ENCODE results near the gene PMVK.
A peak's percentile ranks its signal among the peaks of the same experiment; 100 is the strongest.

The PMVK gene

DNA sequence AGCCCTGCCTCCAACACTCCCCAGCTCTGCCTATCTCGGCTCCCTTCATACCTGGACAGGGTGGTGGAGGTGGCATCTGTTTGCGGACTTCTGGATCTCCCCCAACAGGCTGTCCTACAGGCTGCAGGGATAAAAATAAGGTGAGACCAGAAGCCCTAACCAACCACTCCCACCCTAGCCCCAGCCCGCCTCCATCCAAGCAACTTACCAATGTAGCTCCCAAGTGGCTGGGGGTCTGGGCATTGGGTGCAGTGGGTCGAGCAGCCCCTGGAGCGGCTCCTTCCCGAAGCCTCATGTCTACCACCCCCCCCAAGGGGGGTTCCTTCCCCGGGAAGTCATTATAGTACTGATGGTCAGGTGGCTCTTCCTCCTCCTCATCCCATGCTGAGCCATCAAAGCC is 29.6 kb upstream of the PMVK start:
- DNase-seq: no peak

DNA sequence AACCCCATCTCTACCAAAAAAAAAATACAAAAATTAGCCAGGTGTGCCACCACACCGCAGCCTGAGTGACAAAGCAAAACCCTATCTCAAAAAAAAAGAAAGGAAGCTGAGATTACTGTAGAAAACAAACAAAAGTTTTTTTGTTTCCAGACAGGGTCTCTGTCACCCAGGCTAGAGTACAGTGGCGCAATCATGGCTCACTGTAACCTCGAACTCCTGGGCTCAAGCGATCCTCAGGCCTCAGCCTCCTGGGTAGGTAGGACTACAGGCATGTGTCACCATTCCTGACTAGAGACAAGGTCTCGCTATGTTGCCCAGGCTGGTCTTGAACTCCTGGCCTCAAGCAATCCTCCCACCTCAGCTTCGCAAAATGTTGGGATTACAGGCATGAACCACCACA is 27.8 kb upstream of the PMVK start:
- DNase-seq: no peak

DNA sequence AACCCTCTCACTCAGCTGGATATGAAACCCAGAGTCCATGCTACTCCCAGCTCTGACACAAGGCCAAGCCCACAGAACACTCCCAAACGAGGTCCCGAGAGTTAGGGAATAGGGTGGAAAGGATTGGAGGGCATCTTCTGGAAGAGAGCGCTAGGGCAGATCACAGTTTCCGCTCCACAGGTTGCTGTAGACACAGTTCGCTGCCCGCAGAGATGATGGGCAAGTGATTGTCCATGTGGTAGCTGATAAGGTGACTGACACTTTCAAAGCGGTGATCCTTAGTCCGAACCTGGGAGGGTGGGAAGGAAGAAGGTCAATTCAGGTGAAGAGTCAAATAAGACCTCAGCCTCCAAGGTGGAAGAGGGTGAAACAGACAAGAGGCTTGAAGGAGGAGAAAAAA is 27.1 kb upstream of the PMVK start:
- no peak for DNase-seq

DNA sequence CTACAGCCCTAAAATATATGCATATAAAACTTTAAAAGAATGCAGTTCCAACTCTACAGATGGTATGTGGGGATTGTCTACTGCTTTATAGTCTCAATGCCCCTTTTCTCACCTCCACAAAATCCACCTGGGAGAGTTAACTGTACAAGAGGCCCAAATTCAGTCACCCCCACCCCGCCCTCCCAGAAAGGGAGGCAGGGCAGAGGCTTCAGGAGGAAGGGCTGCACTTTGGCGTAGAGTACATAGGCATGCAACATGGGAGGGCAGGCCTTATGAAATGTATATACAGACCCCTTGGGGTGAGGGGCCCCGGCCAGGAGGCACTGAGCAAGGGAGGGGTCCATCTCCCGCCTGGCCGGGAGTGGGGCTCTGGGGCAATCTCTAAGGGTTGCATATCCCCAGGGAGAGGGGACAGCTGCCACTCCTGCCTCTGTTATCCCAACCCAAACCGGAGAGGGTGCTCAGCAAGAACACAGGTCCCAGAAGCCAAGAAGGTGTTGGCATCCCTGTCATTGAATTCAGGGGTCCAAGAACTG is 26.3 kb upstream of the PMVK start:
- no peak for DNase-seq

DNA sequence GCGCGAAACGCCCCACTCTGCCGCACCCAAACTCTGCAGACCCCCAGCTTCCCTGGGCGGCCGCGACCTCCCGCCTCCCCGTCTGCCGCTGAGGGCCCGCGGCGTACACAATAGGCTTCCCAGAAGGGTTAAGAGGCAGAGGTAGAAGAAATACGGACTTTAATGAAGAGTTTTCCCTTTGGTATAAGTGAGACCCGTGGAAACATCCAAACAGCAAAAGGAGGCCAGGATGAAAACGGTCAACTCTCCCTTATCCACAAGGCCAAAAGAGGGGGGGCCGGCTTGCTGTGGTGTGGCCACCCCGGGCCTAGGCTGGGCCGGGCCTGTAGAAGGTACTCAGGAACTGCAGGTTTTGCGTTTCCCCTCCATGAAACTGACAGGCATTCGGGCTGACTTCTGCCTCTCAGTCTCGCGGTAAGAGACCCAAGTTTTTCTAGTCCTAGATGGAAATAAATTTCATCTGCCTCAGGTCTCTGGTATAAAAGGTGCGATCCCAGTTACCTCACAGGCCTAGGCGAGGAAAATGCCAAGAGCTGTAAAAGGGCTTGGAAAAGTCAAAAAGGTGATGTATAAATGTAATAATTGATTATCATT is 25.7 kb upstream of the PMVK start:
- DNase-seq: peak; percentile 54 to 56

DNA sequence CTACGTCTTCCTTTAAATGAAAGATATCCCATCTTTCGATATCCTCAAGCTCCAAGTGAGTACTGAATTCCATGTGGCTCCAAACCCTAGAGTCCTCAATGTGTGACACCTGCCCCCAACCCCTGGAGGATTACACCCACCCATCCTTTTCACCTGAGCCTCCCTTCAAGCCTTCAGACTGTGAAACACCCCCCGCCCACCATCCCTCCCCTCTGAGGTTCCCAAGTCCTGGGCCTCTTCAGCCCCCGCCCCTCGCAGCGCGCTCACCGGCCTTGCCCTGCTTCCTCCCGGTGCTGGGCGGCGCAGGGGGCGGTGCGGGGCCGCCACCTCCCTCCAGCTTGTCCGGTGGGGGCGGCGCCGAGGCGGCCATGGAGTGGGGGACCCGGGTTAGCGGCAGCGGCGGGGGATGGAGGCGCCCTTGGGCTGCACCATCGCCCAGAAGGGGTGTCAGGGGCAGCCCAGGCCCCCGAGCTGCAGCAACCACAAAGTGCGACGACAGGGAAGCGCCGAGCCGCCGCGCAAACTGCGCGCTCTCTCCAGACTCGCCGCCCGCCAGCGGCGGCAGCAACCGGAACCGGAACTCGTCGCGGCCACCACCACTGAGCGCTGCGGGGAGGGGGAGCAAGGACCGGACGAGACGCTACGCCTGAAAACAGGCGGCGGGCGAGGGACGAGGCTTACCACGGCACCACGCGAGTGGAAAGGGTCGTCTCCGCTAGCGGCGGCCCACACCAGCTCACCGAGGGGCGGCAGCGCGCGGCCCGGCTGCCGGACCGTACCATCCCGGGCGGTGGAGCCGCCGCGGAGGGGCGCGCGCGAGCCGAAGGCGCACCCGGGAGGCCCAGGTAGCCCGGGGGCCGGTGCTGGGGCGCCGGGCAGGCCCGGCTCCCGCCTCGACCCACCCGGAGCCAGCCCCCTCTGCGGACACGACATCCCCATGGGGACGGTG is 25.0 kb upstream of the PMVK start, which contains the start of gene PYGO2:
TSS of gene PYGO2 (minus strand) at position 576 of the 949 bp plus-strand sequence. CDS start at position 370, 206 bp downstream.
- peak; percentile 69 to 76 for DNase-seq

DNA sequence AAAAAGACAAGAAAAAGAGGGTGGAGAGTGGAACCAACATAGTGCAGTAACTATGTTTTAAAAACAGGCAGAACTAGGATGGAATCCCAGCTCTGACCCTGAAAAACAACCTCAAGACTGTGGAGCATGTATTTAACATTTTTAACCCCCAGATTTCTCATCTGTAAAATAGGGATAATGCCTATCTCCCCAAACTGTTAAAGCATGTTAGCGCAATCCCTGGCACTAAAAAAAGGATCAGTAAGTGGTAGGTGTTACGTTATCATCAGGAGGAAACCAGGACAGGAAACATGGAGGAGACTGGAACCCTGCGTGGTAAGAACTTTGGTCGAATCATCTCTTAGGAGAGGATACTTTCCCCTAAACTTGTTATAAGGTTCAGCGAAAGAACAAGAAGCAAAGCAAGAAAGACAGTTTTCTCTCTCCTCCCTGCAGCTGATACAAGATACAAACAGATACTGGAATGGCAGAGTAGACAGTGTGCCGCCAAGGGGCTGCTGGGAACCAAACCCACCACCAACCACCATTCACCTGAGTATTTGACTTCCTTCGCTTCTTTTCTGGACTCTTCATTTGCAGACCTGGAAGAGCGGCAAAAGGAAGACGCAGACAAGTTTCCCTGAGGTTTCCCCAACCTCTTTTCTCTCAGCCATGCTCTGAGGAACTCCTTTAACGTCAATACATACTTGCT is 24.1 kb upstream of the PMVK start:
- DNase-seq: peak; percentile 35 to 67

DNA sequence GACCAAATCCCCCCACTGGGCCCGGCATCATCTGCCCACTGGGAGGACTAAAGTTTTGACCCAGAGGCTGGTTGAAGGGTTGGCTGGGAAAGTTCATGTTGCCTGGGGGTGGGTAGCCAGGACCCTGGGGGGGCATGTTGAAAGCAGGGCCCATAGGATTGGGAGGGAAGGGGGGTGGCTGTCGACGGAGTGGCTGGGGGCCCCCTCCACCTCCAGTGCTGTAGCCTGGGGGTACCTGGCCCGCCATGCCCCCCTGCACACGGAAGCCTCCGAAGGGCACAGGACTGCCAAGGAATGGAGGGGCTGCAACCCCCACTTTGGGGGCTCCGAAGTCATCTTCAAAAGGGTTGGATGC is 22.9 kb upstream of the PMVK start:
- no peak for DNase-seq

DNA sequence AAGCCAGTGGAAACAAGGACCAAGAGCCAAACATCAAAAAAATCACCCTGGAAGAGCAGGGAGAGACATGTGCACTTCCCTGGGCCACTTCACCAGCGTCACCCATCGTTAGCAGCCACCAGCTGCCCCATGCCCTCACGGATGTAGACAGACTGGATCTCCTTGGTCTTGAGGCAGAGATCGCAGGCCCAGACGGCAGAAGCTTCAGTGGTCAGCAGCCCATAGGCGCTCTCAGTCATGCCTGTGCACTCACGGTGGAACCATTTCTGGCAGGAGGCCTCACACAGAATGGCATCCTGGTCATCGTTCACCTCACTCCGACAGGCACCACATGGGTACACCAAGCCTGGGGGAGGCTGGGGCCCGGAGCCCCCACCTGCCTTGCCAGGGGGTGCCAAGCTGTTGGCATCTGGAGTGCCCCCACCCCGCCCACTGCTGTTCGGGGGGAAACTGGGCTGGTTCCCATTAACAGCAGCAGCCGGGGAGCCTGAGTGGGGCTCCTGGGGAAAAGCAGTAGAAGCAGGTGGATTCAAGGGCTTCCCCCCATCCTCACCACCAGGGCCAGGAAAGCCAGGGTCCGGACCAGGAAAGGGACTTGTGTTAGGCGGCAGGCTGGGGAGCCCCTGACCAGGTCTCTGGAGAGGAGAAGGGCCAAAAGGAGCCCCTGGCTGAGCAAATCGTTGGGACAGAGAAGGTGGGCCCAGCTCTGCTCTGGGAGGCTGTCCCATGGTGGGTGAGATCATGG is 22.3 kb upstream of the PMVK start:
- no peak for DNase-seq

DNA sequence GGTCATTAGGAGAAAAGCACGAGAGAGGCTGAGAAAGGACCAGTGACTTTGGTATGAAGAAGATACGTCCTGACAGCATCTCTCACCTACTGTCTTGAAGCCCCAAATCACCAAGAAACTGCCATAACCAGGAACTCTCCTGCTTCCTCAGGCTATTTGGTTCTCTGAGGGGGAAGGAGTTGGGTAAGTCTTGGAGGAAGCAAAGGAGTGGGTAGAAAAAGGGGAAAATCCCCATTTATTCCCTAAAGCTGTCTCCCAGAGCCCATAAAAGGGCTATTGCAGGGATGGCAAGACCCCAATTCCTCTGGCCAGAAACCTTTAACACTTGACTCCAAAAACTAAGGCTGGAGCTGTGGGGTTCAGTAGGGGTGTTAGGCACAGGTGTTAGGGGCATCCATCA is 21.5 kb upstream of the PMVK start:
- no peak for DNase-seq

DNA sequence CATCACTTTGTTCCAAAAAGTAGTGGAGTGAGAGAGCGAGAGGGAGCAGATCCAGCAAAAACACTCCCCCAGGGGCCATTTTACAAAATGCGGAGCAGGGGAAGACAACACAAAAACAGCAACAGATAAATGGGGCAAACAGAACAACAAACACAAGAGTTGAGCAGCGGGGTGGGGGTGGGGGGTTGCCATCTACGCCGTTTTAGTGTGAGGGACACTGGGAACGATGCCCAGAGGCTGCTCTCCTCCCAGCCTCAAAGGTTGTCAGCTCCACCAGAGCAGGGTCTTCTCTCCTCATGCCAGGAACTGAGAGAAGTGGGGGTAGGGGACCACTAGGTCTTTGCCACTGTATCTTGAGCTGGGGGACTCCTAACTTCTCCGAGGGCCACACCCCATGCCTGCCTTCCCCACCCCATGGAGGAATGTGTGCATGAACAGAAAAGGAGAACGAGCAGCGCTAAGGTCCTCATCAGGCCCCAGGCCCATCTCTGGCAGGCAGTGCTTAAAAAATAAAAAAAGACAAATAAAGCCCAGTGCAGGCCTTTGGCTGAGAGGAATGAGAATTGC is 20.7 kb upstream of the PMVK start:
- DNase-seq: no peak

DNA sequence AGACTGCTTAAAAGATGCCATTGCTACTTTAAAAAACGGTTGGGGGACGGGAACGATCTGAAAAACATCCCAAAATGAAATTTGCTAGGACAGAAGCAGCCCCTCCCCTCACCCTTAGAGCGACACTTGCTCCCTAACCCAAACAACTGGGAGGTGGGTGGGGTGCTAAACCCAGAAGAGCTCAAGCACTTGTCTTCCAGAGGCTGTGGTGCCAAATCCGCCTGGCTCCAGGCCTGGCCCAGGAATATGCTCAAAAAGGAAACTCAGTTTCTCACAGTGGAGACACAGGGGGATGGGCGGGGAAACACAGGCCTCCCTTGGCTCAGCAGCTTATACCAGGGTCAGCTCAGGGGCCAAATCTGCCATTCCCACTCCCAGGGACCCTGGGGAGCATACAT is 20.0 kb upstream of the PMVK start:
- no peak for DNase-seq

DNA sequence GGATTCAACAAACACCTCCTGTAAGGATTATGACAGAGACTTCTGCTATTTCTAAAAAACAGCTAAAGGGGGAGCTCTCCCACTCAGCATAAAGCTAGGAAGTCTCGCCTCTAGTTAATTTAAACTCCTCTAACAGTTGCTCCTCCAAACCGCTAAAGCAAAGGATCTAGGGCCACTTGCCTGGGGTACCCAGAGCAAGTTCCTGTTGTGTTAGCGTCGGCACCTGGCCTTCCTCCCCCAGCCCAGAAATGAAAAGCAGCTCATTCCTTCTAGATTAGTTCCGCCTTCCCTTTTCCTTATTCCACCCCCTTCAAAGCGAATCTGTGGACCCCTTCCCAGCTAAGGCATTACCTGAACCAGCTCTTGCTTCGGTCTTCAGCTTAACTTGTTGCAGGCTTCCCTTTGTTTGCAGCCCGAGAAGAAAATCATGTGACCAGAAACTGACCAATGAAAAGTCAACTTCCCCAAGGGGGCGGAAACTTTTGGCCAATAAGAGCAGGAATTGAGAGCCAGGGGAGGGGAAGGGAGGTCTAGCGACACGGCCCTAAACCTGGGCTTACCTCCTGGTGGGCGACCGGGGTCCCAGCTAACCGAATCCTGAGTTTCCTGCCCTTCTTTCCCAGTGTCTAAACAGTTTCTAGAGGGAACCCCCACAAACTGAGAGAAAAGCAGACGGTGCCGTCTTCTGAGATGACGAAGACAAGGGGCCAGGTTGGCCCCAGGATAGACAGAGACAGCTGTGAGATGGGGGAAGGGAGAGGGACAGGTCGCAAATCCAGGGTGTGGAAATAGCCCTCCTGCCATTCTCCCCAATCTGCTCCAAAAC is 19.4 kb upstream of the PMVK start, which contains the start of gene PBXIP1:
TSS of gene PBXIP1 (minus strand) at position 382 of the 826 bp plus-strand sequence. CDS start 2,378 bp downstream, outside the sequence.
- peak; percentile 90 to 92 for DNase-seq

DNA sequence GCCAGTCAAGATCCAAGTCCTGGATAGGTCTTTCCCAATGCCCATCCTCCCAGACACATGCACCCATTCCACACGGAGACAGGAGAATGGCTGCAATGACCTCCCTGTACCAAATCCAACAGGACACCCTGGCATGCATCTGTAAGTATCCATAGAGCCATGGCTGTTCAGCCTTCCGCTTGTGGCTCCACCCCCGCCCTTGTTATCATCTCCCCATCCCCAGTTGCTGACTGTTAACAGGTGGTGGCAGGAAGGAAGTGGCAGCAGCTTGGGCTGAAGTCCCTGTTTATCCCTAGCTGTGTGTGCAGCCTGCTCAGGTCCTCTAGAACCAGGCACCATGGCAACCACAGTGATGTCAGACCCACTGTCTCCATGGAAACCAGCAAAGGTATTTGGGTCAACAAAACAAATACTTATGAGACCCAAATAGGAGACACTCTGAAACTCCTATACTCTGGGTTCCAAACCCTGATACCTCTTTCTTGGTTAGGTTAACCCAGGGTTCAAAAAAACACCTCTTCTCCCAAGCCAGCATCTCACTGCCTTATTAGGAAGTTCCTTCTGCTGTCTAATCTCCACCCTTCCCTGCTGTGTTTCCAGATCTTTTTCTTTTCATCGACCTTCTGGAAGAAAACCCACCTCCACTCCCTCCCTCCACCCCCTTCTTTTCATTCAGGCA is 18.7 kb upstream of the PMVK start:
- DNase-seq: peak; percentile 29 to 30

DNA sequence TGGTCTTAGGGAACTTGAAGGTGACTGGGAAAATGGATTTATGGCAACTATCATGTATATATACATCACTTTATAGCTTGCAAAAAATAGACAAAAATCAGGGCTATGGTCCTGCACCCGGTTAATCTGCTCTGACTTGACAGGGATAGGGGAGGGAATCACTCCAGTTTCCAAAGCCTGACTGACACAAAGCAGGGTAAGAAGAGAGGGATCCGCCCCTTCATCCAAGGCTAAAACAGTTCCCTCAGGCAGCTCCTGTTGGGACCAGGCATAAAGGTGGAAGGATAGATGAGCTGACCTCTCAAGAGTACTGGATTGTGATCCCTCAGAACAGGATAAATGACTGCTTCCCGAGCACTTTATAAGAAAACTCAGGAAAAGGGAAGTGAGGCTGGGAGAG is 18.0 kb upstream of the PMVK start:
- no peak for DNase-seq

DNA sequence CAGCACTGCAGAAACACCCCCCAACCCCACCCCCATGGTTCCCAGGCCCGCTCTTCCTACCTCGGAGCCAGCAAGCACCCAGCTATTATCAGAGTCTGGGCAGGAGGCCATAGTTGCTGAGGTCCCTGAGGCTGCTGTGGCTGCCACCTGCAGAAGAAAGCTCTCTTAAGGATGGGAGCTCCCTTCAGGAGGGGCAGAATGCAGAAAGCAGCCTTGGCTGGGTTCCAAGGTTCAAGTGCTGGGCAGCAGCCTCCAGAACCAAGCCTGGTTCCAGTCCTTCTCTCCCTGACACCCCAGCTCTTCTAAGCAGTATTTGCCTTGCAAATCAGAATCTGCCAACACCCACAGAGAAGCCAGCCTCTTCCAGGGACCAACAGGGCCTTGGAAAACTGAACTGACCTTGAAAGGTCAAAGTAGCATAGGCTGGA is 17.1 kb upstream of the PMVK start:
- no peak for DNase-seq

DNA sequence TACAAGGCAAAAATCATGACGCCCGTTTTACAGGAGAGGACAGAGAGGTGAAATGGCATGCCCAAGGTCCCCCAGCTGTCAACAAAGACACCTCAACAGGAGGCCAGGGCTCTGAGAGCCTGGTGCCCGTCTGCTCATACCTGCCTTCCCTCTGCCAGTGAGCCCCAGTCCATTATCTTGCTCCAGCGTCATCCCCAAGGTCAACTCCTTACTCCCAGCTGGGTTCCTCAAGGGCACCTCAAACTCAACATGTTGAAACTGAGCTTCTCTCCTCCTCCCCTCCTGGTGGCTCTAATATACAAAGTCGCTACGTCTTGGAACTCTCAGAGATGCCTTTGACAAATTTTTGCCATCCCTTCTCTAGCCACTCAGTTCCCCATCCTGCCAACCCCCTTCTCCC is 16.1 kb upstream of the PMVK start:
- DNase-seq: no peak

DNA sequence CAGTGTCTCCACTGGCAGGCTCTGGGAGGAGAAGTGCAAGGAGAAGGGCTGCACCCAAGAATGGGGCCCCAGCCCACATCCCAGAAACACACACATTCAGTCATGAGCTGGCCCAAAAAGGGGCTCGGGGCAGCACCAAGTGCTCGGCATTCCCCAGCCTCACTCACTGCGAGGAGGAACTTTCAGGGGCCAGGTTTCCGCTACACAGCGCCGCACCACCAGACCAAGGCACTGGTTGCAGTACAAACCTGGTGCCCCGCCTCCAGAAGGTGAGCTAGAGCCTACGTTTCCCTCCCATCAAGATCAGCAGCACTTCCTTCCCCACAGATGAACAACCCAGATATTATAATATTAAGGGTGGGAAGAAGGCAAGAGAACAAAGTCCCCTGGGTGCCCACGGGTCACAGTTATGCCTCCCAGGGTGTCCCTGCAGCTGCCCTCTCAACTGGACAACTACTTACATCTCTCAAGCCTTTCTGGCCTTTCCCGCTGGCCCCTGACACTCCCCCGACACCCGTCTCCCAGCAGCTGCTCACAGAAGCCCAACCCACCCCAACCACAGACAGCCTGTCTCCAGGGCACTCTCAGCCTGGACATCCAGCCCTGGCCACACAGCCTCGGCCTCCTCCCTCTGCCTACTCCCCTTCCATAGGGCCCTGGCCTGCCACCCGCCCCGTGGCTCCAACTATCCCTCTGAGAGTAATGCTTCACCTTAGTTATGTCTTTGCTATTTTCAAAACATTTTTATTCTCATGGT is 15.6 kb upstream of the PMVK start:
- no peak for DNase-seq

DNA sequence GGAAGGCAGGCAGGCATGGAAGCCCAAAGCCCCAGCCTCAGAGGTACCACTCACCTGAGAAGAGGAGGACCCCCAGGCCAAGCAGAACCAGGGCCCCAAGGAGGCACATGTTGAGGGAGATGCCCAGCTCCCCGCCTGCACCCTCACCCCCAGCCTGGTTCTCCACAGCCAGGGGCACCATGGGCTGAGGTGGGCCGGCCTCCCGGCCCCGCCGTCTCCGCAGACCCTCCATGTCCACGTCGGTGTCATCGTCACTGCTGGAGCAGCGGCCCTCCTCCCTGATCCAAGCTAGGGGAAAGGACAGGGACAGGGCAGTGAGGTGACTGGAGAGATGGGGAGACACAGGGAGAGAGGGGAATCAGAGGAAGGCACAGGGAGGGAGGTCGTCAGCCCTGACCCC is 11.6 kb upstream of the PMVK start:
- no peak for DNase-seq
